Thyroid gland (tissue), 4 donors: ENCODE measurements around the gene EN2.

ENCODE experiments used
- POLR2A ChIP-seq, 2 donors: fragments of 450-650 bp; IDR thresholded peaks; one replicate each; pipeline ENCODE4 v1.6.1; 2017; ENCODE audit warnings: antibody characterized with exemption in 2 of 2, mild to moderate bottlenecking in 2 of 2, moderate library complexity in 1 of 2
- TF ChIP-seq, protein P1 (sequence below), 6 experiments: fragments of 200-600 bp in 3 of 6; fragments of 450-650 bp in 3 of 6; sonication (generic) in 3 of 6; IDR thresholded peaks; one replicate each; pipeline ENCODE4 v1.5.1; 2016 to 2019; ENCODE audit warnings: antibody characterized with exemption in 6 of 6, mild to moderate bottlenecking in 2 of 6, inconsistent platforms in 1 of 6, moderate library complexity in 1 of 6

DNA sequence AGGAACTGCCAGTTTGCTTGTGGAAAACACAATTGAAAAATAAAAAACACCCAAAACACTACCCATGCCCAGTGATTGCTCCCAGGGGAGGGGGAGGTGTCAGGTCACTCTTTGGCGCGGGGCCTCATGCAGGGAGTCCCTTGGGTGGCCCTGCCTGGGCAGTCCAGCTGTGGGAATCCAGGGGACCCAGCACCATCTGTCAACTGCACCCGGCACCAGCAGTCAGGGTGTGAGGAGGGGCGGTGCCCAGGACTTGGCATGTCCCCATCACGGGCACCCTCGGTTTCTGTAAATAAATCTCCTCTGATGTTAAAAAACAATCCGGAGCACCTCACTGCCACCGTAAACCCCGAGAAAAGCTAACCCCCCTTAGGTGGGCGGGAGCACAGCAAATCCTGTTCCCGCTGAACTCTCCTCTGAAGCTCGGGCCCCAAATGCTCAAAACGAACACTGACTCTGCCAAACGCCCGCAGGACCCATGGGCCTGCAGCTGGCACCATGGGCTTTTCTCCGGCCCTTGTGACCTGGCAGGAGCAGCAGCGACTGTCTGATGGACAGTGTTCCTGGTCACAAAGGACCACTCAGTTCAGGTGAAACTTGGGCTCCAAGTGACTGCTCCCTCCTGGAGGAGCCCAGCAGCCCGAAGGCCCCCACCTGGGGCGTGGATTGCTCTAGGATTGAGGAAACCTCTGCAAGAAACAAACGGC is 18.5 kb upstream of the EN2 start:
- TF ChIP-seq, protein P1, sequence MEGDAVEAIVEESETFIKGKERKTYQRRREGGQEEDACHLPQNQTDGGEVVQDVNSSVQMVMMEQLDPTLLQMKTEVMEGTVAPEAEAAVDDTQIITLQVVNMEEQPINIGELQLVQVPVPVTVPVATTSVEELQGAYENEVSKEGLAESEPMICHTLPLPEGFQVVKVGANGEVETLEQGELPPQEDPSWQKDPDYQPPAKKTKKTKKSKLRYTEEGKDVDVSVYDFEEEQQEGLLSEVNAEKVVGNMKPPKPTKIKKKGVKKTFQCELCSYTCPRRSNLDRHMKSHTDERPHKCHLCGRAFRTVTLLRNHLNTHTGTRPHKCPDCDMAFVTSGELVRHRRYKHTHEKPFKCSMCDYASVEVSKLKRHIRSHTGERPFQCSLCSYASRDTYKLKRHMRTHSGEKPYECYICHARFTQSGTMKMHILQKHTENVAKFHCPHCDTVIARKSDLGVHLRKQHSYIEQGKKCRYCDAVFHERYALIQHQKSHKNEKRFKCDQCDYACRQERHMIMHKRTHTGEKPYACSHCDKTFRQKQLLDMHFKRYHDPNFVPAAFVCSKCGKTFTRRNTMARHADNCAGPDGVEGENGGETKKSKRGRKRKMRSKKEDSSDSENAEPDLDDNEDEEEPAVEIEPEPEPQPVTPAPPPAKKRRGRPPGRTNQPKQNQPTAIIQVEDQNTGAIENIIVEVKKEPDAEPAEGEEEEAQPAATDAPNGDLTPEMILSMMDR (IDR thresholded peaks at IDR 0.05): no peak
- no peak for TF ChIP-seq POLR2A (IDR thresholded peaks at IDR 0.05)
